Measurements from ENCODE around the gene ZNF561.

ZNF561 gene

DNA sequence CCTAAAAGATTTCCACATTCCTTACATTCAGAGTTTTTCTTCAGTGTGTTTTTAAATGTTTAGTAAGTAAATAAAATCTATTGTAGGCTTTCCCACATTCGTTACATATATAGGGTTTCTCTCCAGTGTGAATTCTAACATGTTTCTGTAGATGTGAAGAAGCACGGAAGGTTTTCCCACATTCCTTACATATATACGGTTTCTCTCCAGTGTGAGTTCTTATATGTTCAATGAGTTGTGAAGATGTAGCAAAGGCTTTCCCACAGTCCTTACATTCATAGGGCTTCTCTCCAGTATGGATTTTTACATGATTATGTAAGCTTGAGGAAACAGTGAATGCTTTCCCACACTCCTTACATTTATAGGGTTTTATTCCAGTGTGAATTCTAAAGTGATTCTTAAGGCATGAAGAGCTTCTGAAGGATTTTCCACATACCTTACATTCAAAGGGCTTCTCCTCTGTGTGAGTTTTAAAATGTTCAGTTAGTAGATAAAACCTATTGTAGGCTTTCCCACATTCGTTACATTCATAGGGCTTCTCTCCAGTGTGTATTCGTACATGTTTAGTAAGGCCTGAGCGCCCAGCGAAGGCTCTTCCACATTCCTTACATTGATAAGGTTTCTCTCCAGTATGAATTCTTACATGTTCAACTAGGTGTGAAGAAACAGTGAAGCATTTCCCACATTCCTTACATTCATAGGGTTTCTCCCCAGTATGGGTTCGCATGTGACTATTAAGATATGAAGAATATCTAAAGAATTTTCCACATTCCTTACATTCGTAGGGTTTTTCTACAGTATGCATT lies 54.9 kb downstream of the ZNF561 start:
- no peak overlapping the region for H3K4me3 ChIP-seq (ENCODE audit: low read length)
- no peaks in the 10 kb centered on the region for H3K4me1 ChIP-seq (ENCODE audit: insufficient read depth, low read length)
- H3K36me3 ChIP-seq (ENCODE audit: insufficient read depth, low read length), result peaks cover 84% of the 10 kb centered on the region
- H2AFZ ChIP-seq (ENCODE audit: low read depth, low read length), result no peak overlapping the region
- no peaks in the 10 kb centered on the region for H3K27me3 ChIP-seq (ENCODE audit: insufficient read depth, low read length)
- peaks cover 78% of the 10 kb centered on the region for H3K9me3 ChIP-seq (ENCODE audit: low read length)
